Measurements from ENCODE around the gene SLC1A3.

DNA sequence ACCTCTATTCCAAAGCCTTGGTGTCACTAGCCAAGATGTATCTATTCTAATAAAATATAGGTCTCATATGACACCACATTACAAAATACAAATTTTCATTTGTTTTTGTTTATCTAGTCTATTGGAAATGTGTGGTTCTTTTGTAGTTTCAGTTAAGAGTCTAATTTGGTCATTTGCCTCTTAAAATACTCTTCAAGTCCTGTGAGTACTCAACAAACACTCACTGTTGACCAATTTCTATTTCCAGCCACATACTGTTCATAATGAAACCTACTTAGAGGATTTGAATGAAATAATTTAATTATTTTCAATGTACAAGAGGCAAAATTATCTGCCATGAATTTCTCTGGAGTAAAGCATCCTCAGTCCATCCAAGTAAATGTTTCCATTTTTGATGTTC lies 40.6 kb downstream of the SLC1A3 start:
- TF ChIP-seq, protein P1, sequence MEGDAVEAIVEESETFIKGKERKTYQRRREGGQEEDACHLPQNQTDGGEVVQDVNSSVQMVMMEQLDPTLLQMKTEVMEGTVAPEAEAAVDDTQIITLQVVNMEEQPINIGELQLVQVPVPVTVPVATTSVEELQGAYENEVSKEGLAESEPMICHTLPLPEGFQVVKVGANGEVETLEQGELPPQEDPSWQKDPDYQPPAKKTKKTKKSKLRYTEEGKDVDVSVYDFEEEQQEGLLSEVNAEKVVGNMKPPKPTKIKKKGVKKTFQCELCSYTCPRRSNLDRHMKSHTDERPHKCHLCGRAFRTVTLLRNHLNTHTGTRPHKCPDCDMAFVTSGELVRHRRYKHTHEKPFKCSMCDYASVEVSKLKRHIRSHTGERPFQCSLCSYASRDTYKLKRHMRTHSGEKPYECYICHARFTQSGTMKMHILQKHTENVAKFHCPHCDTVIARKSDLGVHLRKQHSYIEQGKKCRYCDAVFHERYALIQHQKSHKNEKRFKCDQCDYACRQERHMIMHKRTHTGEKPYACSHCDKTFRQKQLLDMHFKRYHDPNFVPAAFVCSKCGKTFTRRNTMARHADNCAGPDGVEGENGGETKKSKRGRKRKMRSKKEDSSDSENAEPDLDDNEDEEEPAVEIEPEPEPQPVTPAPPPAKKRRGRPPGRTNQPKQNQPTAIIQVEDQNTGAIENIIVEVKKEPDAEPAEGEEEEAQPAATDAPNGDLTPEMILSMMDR (IDR thresholded peaks at IDR 0.05), result no peak
- no peak for TF ChIP-seq POLR2A (IDR thresholded peaks at IDR 0.05)

All from prostate gland (tissue), 2 donors.